HEK293 (cell line): Measurements from ENCODE around the gene CASP7.
"Not testable (repeated sequence)": the region's sequence is repeated elsewhere in the genome, so short reads cannot be mapped to it uniquely, and the experiment has no call there.

Experiments used
- KLF16 ChIP-seq: fragments of 450-650 bp; formaldehyde crosslinking; IDR thresholded peaks from 2 replicates; pipeline ENCODE4 v1.5.1; 2017; ENCODE audit warnings: missing biosample characterization, missing genetic modification characterization
- YY1 ChIP-seq: fragments of 450-650 bp; formaldehyde crosslinking; IDR thresholded peaks from 2 replicates; pipeline ENCODE4 v1.5.1; 2018; ENCODE audit warnings: missing biosample characterization, missing genetic modification characterization
- ZNF138 ChIP-seq: fragments of 450-650 bp; formaldehyde crosslinking; IDR thresholded peaks from 2 replicates; pipeline ENCODE4 v1.5.1; 2016; ENCODE audit warnings: missing biosample characterization, missing genetic modification characterization, borderline replicate concordance
- ZNF664 ChIP-seq: fragments of 450-650 bp; formaldehyde crosslinking; IDR thresholded peaks from 2 replicates; pipeline ENCODE4 v1.5.1; 2016; ENCODE audit warnings: missing biosample characterization, missing genetic modification characterization
- ZNF830 ChIP-seq: fragments of 450-650 bp; IDR thresholded peaks from 2 replicates; pipeline ENCODE4 v1.5.0; 2018; ENCODE audit warnings: missing biosample characterization, missing genetic modification characterization, low read depth, mild to moderate bottlenecking, moderate library complexity
- TF ChIP-seq, protein P1 (sequence below): IDR thresholded peaks from 2 replicates; pipeline ENCODE4 v1.6.1; 2011; ENCODE audit warnings: mild to moderate bottlenecking, low read depth, low read length, borderline replicate concordance
- TF ChIP-seq, protein P2 (sequence below): fragments of 450-650 bp; formaldehyde crosslinking; IDR thresholded peaks from 2 replicates; pipeline ENCODE4 v1.5.1; 2016; ENCODE audit warnings: missing biosample characterization, missing genetic modification characterization
- TF ChIP-seq, protein P3 (sequence below): fragments of 450-650 bp; formaldehyde crosslinking; conservative IDR thresholded peaks from 2 replicates; pipeline ENCODE4 v1.5.1; 2016; ENCODE audit warnings: low read depth, missing biosample characterization, missing genetic modification characterization

DNA sequence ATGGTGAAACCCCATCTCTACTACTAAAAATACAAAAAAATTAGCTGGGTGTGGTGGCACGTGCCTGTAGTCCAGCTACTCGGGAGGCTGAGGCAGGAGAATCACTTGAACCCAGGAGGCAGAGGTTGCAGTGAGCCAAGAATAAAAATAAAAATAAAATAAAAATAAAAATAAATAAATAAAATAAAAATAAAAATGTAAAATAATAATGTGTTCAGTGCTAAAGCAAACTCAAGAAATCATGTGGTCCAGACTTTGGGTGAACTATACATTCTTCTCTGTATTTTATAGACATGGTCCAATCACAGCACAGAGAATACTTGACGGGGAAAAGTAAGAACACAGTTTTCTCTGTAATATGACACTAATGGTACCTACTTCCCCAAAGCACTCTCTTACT is 27.3 kb upstream of the CASP7 start:
- TF ChIP-seq, protein P1, sequence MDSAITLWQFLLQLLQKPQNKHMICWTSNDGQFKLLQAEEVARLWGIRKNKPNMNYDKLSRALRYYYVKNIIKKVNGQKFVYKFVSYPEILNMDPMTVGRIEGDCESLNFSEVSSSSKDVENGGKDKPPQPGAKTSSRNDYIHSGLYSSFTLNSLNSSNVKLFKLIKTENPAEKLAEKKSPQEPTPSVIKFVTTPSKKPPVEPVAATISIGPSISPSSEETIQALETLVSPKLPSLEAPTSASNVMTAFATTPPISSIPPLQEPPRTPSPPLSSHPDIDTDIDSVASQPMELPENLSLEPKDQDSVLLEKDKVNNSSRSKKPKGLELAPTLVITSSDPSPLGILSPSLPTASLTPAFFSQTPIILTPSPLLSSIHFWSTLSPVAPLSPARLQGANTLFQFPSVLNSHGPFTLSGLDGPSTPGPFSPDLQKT = not testable (repeated sequence)
- not testable (repeated sequence) for TF ChIP-seq ZNF830 (tag by site-specific recombination); KLF16; YY1 (tag by site-specific recombination); ZNF664; ZNF138 (tag by site-specific recombination)
- TF ChIP-seq, protein P2, sequence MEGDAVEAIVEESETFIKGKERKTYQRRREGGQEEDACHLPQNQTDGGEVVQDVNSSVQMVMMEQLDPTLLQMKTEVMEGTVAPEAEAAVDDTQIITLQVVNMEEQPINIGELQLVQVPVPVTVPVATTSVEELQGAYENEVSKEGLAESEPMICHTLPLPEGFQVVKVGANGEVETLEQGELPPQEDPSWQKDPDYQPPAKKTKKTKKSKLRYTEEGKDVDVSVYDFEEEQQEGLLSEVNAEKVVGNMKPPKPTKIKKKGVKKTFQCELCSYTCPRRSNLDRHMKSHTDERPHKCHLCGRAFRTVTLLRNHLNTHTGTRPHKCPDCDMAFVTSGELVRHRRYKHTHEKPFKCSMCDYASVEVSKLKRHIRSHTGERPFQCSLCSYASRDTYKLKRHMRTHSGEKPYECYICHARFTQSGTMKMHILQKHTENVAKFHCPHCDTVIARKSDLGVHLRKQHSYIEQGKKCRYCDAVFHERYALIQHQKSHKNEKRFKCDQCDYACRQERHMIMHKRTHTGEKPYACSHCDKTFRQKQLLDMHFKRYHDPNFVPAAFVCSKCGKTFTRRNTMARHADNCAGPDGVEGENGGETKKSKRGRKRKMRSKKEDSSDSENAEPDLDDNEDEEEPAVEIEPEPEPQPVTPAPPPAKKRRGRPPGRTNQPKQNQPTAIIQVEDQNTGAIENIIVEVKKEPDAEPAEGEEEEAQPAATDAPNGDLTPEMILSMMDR (tag by site-specific recombination) = not testable (repeated sequence)
- TF ChIP-seq, protein P3, sequence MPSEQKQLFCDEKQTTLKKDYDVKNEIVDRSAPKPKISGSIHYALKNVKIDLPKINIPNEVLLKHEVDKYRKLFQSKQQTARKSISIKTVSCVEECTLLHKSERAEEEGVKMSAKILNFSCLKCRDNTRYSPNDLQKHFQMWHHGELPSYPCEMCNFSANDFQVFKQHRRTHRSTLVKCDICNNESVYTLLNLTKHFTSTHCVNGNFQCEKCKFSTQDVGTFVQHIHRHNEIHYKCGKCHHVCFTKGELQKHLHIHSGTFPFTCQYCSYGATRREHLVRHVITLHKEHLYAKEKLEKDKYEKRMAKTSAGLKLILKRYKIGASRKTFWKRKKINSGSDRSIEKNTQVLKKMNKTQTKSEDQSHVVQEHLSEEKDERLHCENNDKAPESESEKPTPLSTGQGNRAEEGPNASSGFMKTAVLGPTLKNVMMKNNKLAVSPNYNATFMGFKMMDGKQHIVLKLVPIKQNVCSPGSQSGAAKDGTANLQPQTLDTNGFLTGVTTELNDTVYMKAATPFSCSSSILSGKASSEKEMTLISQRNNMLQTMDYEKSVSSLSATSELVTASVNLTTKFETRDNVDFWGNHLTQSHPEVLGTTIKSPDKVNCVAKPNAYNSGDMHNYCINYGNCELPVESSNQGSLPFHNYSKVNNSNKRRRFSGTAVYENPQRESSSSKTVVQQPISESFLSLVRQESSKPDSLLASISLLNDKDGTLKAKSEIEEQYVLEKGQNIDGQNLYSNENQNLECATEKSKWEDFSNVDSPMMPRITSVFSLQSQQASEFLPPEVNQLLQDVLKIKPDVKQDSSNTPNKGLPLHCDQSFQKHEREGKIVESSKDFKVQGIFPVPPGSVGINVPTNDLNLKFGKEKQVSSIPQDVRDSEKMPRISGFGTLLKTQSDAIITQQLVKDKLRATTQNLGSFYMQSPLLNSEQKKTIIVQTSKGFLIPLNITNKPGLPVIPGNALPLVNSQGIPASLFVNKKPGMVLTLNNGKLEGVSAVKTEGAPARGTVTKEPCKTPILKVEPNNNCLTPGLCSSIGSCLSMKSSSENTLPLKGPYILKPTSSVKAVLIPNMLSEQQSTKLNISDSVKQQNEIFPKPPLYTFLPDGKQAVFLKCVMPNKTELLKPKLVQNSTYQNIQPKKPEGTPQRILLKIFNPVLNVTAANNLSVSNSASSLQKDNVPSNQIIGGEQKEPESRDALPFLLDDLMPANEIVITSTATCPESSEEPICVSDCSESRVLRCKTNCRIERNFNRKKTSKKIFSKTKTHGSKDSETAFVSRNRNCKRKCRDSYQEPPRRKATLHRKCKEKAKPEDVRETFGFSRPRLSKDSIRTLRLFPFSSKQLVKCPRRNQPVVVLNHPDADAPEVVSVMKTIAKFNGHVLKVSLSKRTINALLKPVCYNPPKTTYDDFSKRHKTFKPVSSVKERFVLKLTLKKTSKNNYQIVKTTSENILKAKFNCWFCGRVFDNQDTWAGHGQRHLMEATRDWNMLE (tag by site-specific recombination) = not testable (repeated sequence)
